K562 (cell line): ENCODE results near the gene ZNF597. TPM values are rescaled to one million over a fixed set of nuclear protein-coding genes. Genes with fewer than 3 reads are reported as not detected.

Experiments
- ATAC-seq: fragments of 200-7000 bp; cut with Tn5 transposase; 3 replicates; pipeline ENCODE4 v1.9.1; 2020; ENCODE audit warnings: moderate library complexity
- BruUV-seq: library from RNA; stranded (reverse); fragments of 400-500 nt; replicated peaks from 2 replicates; lab custom pipeline; 2021; lab: Mats Ljungman, UMichigan
- CTCF ChIA-PET: fragments of 300-600 bp; formaldehyde crosslinking; extraction: SDS; loops from one replicate; lab custom pipeline; 2021; ENCODE audit warnings: low intra/inter-chr PET ratio; lab: Yijun Ruan, JAX
- POLR2A ChIA-PET: fragments of 300-600, 350-650 bp; sonication (Branson Sonifier 250); formaldehyde crosslinking; extraction: SDS; loops from one replicate; lab custom pipeline; 2021; ENCODE audit warnings: antibody characterized with exemption, inconsistent platforms; lab: Yijun Ruan, JAX
- DNase-seq, 4 experiments: peaks; one replicate each; pipeline versions ENCODE4 v3.0.0 to v3.0.0-alpha.2; 2011 to 2018; ENCODE audit warnings: low spot score in 3 of 4, mixed read lengths in 3 of 4; ENCODE audit errors: extremely low read depth in 1 of 4
- FAIRE-seq: peaks from 2 replicates; lab custom pipeline; 2011; peaks lifted over from hg19 to GRCh38; lab: Jason Lieb, UNC
- H2AFZ ChIP-seq: 2 replicates; pipeline ENCODE4 v1.6.0; 2011; ENCODE audit warnings: low read depth, low read length, control low read depth, inconsistent platforms
- H3K27ac ChIP-seq: fragments of 200-600 bp; 3 replicates; pipeline ENCODE4 v1.8.0; 2011; ENCODE audit warnings: low read depth, mild to moderate bottlenecking, control low read depth, inconsistent platforms, low read length, moderate library complexity, mixed read lengths; ENCODE audit errors: extremely low read depth
- H3K27me3 ChIP-seq, 2 experiments: fragments of 300-600 bp in 1 of 2; 2 replicates in 1 of 2; 3 replicates in 1 of 2; pipeline versions ENCODE4 v1.6.0 to v1.8.0; 2011; ENCODE audit warnings: inconsistent platforms in 2 of 2, low read length in 2 of 2, mild to moderate bottlenecking in 1 of 2, mixed read lengths in 1 of 2, moderate library complexity in 1 of 2; ENCODE audit not compliant: control insufficient read depth in 2 of 2, insufficient read depth in 2 of 2
- H3K36me3 ChIP-seq: fragments of 300-600 bp; 3 replicates; pipeline ENCODE4 v1.8.0; 2011; ENCODE audit warnings: mild to moderate bottlenecking, low read length, inconsistent platforms; ENCODE audit not compliant: control insufficient read depth, insufficient read depth
- H3K4me1 ChIP-seq, 2 experiments: fragments of 200-600 bp in 1 of 2; replicated peaks in 1 of 2; 2 replicates in 1 of 2; 3 replicates in 1 of 2; pipeline versions ENCODE4 v1.5.1 to v1.8.0; 2011; ENCODE audit warnings: inconsistent platforms in 2 of 2, low read length in 2 of 2, mild to moderate bottlenecking in 1 of 2, mixed read lengths in 1 of 2, moderate library complexity in 1 of 2; ENCODE audit not compliant: control insufficient read depth in 2 of 2, insufficient read depth in 2 of 2
- H3K4me2 ChIP-seq: 2 replicates; pipeline ENCODE4 v1.6.1; 2011; ENCODE audit warnings: low read length, control low read depth, inconsistent platforms, mixed read lengths; ENCODE audit not compliant: insufficient read depth
- H3K4me3 ChIP-seq: fragments of 200-600 bp; sonication (generic), shearing (Covaris generic); 2 replicates; pipeline ENCODE4 v1.5.1; 2016; ENCODE audit warnings: control low read depth, inconsistent platforms
- H3K79me2 ChIP-seq: fragments of 200-600 bp; 3 replicates; pipeline ENCODE4 v1.8.0; 2011; ENCODE audit warnings: low read length, inconsistent platforms; ENCODE audit not compliant: control insufficient read depth, insufficient read depth
- H3K9ac ChIP-seq, 2 experiments: 2 replicates each; pipeline versions ENCODE4 v1.6.0 to v1.6.1; 2011; ENCODE audit warnings: low read depth in 2 of 2, low read length in 2 of 2, control low read depth in 1 of 2, inconsistent platforms in 1 of 2, mild to moderate bottlenecking in 1 of 2, mixed read lengths in 1 of 2; ENCODE audit not compliant: insufficient read depth in 1 of 2
- H3K9me1 ChIP-seq: one replicate; pipeline ENCODE4 v1.6.0; 2011; ENCODE audit warnings: inconsistent platforms, mild to moderate bottlenecking, low read length, moderate library complexity; ENCODE audit not compliant: control insufficient read depth, insufficient read depth
- H3K9me3 ChIP-seq: replicated peaks from 2 replicates; pipeline ENCODE4 v1.5.1; 2011; ENCODE audit warnings: low read depth, low read length, inconsistent platforms; ENCODE audit not compliant: control insufficient read depth, insufficient read depth
- H4K20me1 ChIP-seq: replicated peaks from 2 replicates; pipeline ENCODE4 v1.6.1; 2011; ENCODE audit warnings: low read length, inconsistent platforms, mixed read lengths; ENCODE audit not compliant: control insufficient read depth, insufficient read depth
- GTF2E2 ChIP-seq: fragments of 200-800 bp; sonication (Bioruptor generic); IDR thresholded peaks from 2 replicates; pipeline ENCODE4 v1.6.1; 2016; ENCODE audit warnings: missing genetic modification characterization, missing compliant biosample characterization
- KLF10 ChIP-seq: fragments of 250-450 bp; sonication (Bioruptor Pico); IDR thresholded peaks from 2 replicates; pipeline ENCODE4 v1.6.1; 2021; ENCODE audit warnings: matching md5 sums
- MIER1 ChIP-seq: fragments of 450-650 bp; IDR thresholded peaks from 2 replicates; pipeline ENCODE4 v1.6.1; 2016; ENCODE audit warnings: antibody characterized with exemption, mild to moderate bottlenecking, low read depth
- MYBL2 ChIP-seq, 2 experiments: fragments of 450-650 bp in 1 of 2; sonication (generic) in 1 of 2; formaldehyde crosslinking in 1 of 2; IDR thresholded peaks; 2 replicates each; pipeline versions ENCODE4 v1.6.1 to v1.8.1; 2017 to 2022; ENCODE audit warnings: borderline replicate concordance in 1 of 2, inconsistent platforms in 1 of 2, low read depth in 1 of 2, mild to moderate bottlenecking in 1 of 2, missing genetic modification reagents in 1 of 2, moderate library complexity in 1 of 2
- NCOA1 ChIP-seq: fragments of 450-650 bp; IDR thresholded peaks from 2 replicates; pipeline ENCODE4 v1.6.1; 2016; ENCODE audit warnings: low read depth
- PBX2 ChIP-seq, 2 experiments: IDR thresholded peaks in 1 of 2; conservative IDR thresholded peaks in 1 of 2; 2 replicates each; pipeline ENCODE4 v1.6.1; 2016; ENCODE audit warnings: low read depth in 2 of 2, mild to moderate bottlenecking in 1 of 2, missing compliant biosample characterization in 1 of 2, missing genetic modification characterization in 1 of 2, moderate library complexity in 1 of 2
- RBM34 ChIP-seq: fragments of 200-400 bp; formaldehyde crosslinking; IDR thresholded peaks from 2 replicates; pipeline ENCODE4 v1.6.1; 2018; ENCODE audit warnings: low read length, borderline replicate concordance; ENCODE audit not compliant: insufficient read depth
- TCF7 ChIP-seq: sonication (generic); IDR thresholded peaks from 2 replicates; pipeline ENCODE4 v1.6.1; 2016; ENCODE audit warnings: antibody characterized with exemption, borderline replicate concordance
- ZNF197 ChIP-seq: fragments of 200-800 bp; sonication (Bioruptor generic); IDR thresholded peaks from 2 replicates; pipeline ENCODE4 v1.6.1; 2016; ENCODE audit warnings: low read depth, missing genetic modification characterization, missing compliant biosample characterization
- ZNF217 ChIP-seq: sonication (generic); formaldehyde crosslinking; IDR thresholded peaks from 2 replicates; pipeline ENCODE4 v1.8.0; 2022; ENCODE audit warnings: mild to moderate bottlenecking, missing genetic modification reagents
- ZNF764 ChIP-seq: fragments of 250-450 bp; sonication (Bioruptor Pico); IDR thresholded peaks from 2 replicates; pipeline ENCODE4 v1.4.0; 2020; ENCODE audit warnings: low read depth, mild to moderate bottlenecking, moderate library complexity
- WGBS: fragments of 100-300 bp; shearing (Covaris generic); methylation state at CpG from one replicate; pipeline ENCODE4 v1.1.6; 2016; ENCODE audit warnings: low coverage, mixed read lengths; ENCODE audit not compliant: insufficient coverage; ENCODE audit errors: missing lambda C conversion rate; 5-methylcytosine and 5-hydroxymethylcytosine counted together
- in situ Hi-C: fragments of 300-500 bp; cut with MboI; formaldehyde crosslinking; loops from 4 replicates; pipeline ENCODE4 v1.15.0; 2018; ENCODE audit warnings: inconsistent platforms, mixed read lengths
- intact Hi-C: fragments of 100-400 bp; cut with micrococcal nuclease; formaldehyde crosslinking; loops from 2 replicates; pipeline ENCODE4 v1.14.2; 2022
- polyA plus RNA-seq, 8 experiments: library from polyadenylated mRNA; depleted of rRNA in 4 of 8; stranded (reverse) in 5 of 8; unstranded in 3 of 8; fragments of >200 nt; fragmentation: Nextera tagmentation in 2 of 8; fragmentation: Illumina TruSeq in 1 of 8; extraction: Ambion mirVana in 2 of 8; extraction: Trizol in 1 of 8; gene quantifications; 2 replicates each; pipeline versions ENCODE4 v1.2.1 to v1.2.3, GENCODE V29; 2011 to 2014; ENCODE audit warnings: inconsistent platforms in 1 of 8, missing spikeins in 1 of 8
- total RNA-seq, 7 experiments: library from RNA; depleted of rRNA in 6 of 7; stranded (reverse); fragments of >200 nt in 6 of 7; fragmentation: Illumina TruSeq in 2 of 7; extraction: Trizol in 2 of 7; gene quantifications; 2 replicates each; pipeline versions ENCODE4 v1.2.1 to v1.2.3, GENCODE V29; 2011 to 2021; ENCODE audit warnings: low replicate concordance in 1 of 7
- TF ChIP-seq, protein P1 (sequence below): sonication (generic); formaldehyde crosslinking; IDR thresholded peaks from 2 replicates; pipeline ENCODE4 v1.8.0; 2022; ENCODE audit warnings: mild to moderate bottlenecking, missing genetic modification reagents
- TF ChIP-seq, protein P2 (sequence below), 2 experiments: fragments of 200-800 bp in 1 of 2; sonication (Bioruptor generic) in 1 of 2; sonication (generic) in 1 of 2; formaldehyde crosslinking in 1 of 2; IDR thresholded peaks in 1 of 2; conservative IDR thresholded peaks in 1 of 2; 2 replicates each; pipeline versions ENCODE4 v1.5.0 to v1.6.1; 2016 to 2020; ENCODE audit warnings: missing compliant biosample characterization in 1 of 2, missing genetic modification characterization in 1 of 2, missing genetic modification reagents in 1 of 2

ZNF597 gene
- total and polyA plus RNA-seq, 9 of the 15 experiments (the other 6 are each of a cell fraction or from before 2014, with no cell fraction given): 0.14 to 0.68 (median 0.42) TPM

DNA sequence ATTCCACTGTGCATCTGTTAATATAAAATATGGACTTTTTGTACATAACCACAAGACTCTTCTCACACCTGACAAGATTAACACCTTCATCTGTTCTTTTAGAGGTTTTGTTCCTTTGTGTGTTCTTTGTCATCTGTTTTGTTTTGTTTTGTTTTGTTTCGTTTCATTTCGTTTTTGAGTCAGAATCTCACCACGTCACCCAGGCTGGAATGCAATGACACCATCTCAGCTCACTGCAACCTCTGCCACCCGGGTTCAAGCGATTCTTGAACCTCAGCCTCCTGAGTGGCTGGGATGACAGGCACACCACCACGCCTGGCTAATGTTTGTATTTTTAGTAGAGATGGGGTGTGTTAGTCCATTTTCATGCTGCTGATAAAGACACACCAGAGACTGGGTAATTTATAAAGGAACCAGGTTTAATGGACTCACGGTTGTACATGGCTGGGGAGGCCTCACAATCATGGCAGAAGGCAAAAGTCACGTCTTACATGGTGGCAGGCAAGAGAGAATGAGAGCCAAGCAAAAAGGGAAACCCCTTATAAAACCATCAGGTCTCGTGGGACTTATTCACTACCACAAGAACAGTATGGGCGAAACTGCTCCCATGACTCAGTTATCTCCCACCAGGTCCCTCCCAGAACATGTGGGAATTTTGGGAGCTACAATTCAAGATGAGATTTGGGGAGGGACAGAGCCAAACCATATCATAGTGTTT is 29.7 kb upstream of the ZNF597 start:
- peak; percentile 40 for FAIRE-seq

More for the DNA sequence above, 29.7 kb upstream of the ZNF597 start:
- no peak overlapping the region for H3K9ac ChIP-seq
- POLR2A ChIA-PET: no interaction called here
- H3K9me3 ChIP-seq: no peaks in the 10 kb centered on the region
- TF ChIP-seq, protein P1, sequence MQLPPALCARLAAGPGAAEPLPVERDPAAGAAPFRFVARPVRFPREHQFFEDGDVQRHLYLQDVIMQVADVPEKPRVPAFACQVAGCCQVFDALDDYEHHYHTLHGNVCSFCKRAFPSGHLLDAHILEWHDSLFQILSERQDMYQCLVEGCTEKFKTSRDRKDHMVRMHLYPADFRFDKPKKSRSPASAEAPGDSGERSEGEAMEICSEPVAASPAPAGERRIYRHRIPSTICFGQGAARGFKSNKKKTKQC (CRISPR knock-in tag): no peak
- TF ChIP-seq MIER1 (no peak), RBM34 (no peak), NCOA1 (no peak), ZNF764 (CRISPR knock-in tag) (no peak), TCF7 (no peak), MYBL2 (IDR thresholded peaks at IDR 0.05; ENCODE audit: low read depth) (no peak), MYBL2 (CRISPR knock-in tag; IDR thresholded peaks at IDR 0.05; ENCODE audit: borderline replicate concordance) (no peak), KLF10 (no peak), GTF2E2 (tag) (no peak), ZNF197 (CRISPR knock-in tag) (no peak), ZNF217 (CRISPR knock-in tag) (no peak), PBX2 (CRISPR knock-in tag; IDR thresholded peaks at IDR 0.05; ENCODE audit: low read depth) (no peak), PBX2 (tag; conservative IDR thresholded peaks at IDR 0.05; ENCODE audit: low read depth) (no peak)
- TF ChIP-seq, protein P2, sequence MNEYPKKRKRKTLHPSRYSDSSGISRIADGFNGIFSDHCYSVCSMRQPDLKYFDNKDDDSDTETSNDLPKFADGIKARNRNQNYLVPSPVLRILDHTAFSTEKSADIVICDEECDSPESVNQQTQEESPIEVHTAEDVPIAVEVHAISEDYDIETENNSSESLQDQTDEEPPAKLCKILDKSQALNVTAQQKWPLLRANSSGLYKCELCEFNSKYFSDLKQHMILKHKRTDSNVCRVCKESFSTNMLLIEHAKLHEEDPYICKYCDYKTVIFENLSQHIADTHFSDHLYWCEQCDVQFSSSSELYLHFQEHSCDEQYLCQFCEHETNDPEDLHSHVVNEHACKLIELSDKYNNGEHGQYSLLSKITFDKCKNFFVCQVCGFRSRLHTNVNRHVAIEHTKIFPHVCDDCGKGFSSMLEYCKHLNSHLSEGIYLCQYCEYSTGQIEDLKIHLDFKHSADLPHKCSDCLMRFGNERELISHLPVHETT (CRISPR knock-in tag; conservative IDR thresholded peaks at IDR 0.05 in 1 of 2, IDR thresholded peaks at IDR 0.05 in 1 of 2): no peak
- CTCF ChIA-PET: no interaction called here
- no peak overlapping the region for H3K4me3 ChIP-seq
- H3K4me1 ChIP-seq: peaks cover 6 to 22% of the 10 kb centered on the region in 2 experiments; a peak in 4 of 5 replicates
- H3K79me2 ChIP-seq: peaks cover 34% of the 10 kb centered on the region
- peaks cover 2% of the 10 kb centered on the region for H3K9me1 ChIP-seq
- ATAC-seq (no peak), DNase-seq (no peak)
- in situ Hi-C loops: no loop called here
- no peaks in the 10 kb centered on the region; the same call in 2 of the 3 replicates for H3K36me3 ChIP-seq
- BruUV-seq: no TSS peak
- H4K20me1 ChIP-seq: peaks cover 20% of the 10 kb centered on the region
- intact Hi-C loops: no loop called here
- no peak overlapping the region for H3K4me2 ChIP-seq
- 75% methylated on average over 10 of the region's 10 CpGs for WGBS
- no peaks in the 10 kb centered on the region for H3K27me3 ChIP-seq
- no peak overlapping the region for H3K27ac ChIP-seq
- no peak overlapping the region for H2AFZ ChIP-seq
